Subcutaneous adipose tissue (tissue), 4 donors: ENCODE results near the gene VPS51. TPM values are rescaled to one million over a fixed set of nuclear protein-coding genes. Genes with fewer than 3 reads are reported as not detected.

Experiments used
- total RNA-seq, 4 donors: library from RNA; depleted of rRNA; stranded (reverse); fragments of >200 nt; gene quantifications; one replicate each; pipeline ENCODE4 v1.1.0, GENCODE V29; 2016
- TF ChIP-seq, protein P1 (sequence below): fragments of 450-650 bp; IDR thresholded peaks from one replicate; pipeline ENCODE4 v1.5.1; 2016; ENCODE audit warnings: low read depth, mild to moderate bottlenecking, control low read depth, antibody characterized with exemption, moderate library complexity

VPS51 gene
- total RNA-seq, 4 donors from 2014 or later = 84.8 to 300 (median 174) TPM

DNA sequence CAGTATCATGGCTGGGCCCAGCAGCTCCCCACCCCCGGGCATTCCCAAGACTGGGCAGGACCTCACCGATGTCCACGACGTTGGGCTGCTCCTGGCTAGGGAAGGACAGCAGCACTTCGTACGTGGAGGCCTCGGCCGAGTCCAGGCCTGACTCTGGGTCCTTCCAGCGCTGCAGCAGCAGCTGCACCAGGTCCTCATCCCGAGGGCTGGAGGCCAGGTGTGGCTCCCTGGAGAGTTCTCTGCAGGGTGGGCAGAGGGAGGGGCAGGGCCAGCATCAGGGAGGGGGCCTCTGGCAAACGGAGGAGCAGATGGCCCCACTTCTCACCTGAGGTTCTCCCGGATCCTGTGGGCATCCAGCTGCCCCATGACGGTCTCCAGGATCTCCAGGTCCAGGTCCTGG is 38.0 kb upstream of the VPS51 start:
- TF ChIP-seq, protein P1, sequence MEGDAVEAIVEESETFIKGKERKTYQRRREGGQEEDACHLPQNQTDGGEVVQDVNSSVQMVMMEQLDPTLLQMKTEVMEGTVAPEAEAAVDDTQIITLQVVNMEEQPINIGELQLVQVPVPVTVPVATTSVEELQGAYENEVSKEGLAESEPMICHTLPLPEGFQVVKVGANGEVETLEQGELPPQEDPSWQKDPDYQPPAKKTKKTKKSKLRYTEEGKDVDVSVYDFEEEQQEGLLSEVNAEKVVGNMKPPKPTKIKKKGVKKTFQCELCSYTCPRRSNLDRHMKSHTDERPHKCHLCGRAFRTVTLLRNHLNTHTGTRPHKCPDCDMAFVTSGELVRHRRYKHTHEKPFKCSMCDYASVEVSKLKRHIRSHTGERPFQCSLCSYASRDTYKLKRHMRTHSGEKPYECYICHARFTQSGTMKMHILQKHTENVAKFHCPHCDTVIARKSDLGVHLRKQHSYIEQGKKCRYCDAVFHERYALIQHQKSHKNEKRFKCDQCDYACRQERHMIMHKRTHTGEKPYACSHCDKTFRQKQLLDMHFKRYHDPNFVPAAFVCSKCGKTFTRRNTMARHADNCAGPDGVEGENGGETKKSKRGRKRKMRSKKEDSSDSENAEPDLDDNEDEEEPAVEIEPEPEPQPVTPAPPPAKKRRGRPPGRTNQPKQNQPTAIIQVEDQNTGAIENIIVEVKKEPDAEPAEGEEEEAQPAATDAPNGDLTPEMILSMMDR = no peak

DNA sequence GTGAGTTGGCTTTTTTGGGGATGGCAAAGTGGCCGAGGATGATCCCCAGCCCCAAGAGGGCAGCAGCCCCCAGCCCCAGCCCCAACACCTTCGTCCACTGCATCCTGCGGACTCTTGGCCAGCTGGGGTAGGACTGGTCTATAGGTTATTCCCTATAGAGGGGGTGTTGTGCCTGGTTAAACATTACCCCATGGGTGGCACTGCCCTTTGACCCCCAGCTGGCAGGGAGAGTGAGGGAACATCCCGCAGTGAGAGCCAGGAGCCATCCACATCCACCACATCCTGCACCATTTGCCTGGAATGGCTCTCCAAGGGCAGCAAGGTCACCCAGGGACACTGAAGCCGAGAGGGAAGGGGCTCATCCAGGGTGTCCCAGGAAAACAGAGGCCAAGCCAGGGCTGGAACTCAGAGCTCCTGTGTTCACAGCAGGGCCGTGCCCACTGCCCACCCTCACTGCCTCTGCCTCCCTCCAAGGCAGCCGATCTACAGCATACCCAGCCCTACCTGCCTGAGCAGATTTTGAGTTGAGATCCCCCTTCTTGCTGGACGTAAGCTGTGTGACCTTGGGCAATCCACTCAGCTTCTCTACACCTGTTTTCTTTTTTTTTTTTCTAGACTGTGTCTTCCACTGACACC is 37.5 kb upstream of the VPS51 start, which contains the start of gene NAALADL1:
Gene NAALADL1, minus strand, starts transcription at position 135 of the 636 bp plus-strand sequence. Its CDS starts 32 bp downstream, at position 103.
- TF ChIP-seq, protein P1 = no peak

DNA sequence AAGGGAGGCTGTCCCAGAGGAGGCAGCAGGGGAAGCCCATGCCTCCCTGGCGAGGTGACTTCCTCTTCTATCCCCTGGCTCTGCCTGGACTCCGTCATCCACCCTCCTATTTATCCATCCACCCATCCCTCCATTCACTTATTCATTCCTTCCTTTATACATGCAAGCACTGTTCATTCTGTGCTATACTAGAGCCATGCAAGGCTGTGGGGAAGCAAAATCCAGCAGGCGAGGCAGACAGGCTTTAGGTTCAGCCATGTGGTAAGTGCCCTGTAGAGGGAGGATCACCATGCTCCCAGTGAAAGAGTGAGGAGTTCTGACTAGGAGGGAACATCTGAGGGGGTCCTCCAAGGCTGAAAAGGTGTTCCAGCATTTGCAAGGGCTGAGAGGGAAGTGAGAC is 36.5 kb upstream of the VPS51 start:
- TF ChIP-seq, protein P1 = no peak

DNA sequence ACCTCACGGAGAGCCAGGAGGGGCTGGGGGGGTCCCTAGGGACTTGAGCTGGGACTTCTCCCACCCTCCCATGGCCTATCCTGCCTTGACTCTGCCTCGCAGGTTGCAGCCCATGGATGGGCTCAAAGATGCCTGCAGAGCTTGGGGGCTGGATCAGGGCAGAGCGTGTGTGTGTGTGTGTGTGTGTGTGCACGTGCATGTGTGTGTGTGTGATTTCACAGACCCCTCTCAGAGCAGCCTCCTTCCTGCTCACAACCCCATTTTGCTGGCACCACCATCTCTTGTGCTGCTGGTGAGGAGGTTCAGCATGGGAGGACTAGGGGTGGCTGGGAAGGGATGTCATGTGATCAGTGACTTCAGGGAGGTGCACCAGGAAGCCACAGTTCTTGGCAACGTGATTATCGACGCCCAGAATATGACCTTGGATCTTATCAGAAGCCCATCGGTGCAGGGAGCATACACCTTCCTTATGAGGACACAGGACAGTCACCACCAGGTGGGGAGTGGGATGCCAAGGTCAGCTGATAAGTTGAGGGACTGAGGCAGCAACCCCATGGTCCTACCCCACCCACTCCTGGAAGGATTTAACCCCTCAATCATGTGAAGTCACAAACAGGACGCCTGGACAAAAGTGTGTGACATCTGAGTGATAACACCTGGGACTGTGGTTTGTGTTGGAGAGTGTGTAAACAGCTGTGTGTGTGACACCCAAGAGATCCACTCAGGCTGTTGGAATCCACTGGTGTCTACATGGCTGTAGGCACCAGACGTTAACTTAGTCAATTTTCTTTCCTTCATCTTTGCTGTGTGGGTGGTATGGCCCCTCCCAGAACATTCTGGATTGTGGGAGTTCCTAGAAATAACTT is 35.8 kb upstream of the VPS51 start:
- TF ChIP-seq, protein P1 = no peak

DNA sequence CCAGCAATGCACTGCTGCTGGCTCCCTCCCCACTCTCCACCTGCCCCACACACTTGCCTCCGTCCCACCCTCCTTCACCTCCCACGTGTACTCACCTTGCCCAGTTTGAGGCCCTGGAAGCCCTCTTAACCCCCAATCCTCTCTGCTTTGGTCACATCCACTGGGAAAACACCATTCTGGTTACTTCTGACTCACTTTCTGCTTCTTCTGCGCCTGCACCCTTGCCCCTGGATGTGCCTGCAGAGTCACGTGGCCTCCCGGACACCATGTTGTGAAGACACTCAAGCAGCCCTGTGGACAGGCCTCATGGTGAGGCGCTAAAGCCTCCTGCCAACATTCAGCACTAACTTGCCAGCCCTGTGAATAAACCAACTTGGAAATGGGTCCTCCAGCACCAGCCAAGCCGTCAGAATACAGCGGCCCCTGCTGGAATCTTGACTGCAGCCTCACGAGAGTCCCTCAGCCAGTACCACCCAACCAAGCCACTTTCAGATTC is 35.1 kb upstream of the VPS51 start:
- TF ChIP-seq, protein P1 = no peak

DNA sequence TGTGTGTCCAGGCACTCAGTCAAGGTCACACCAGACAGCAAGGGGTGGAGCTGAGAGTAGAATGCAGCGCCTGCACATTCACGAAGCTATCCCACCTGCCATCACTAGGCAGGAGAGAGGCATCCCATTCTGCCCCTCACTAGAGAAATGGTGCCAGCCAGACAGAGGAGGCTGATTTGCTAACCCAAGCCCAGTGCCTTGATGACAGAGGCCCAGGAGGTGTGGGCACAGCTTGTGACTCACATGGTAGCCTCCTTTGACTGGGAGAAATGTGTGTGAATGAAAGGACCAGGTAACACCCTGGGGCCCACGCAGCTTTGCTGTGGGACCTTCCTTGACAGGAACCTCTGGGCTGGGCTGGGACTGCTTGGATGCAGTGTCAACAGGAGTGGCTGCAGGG is 32.5 kb upstream of the VPS51 start:
- TF ChIP-seq, protein P1 = no peak

DNA sequence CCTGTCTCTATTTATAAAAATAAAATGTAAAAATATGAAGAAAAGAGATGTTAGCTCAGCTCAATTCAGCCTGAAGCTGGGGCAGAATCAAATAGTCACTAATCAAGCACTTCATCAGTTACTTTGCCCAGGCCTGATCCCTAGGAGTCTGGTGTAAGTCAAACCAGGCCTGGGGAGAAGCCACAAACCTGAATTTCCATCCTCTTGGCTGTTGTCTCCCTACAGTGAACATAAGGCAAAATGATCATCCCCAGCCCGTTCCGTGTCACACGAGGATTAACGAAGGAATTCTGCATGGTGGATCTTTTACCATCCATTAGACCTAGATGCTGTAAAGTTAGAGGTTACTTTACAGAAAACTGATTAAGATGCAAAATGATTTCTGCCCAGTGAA is 31.2 kb upstream of the VPS51 start:
- TF ChIP-seq, protein P1 = no peak
